ENCODE data around the gene MYLIP.

- TF ChIP-seq POLR2A (IDR thresholded peaks at IDR 0.05) = no peak
- TF ChIP-seq, protein P1, sequence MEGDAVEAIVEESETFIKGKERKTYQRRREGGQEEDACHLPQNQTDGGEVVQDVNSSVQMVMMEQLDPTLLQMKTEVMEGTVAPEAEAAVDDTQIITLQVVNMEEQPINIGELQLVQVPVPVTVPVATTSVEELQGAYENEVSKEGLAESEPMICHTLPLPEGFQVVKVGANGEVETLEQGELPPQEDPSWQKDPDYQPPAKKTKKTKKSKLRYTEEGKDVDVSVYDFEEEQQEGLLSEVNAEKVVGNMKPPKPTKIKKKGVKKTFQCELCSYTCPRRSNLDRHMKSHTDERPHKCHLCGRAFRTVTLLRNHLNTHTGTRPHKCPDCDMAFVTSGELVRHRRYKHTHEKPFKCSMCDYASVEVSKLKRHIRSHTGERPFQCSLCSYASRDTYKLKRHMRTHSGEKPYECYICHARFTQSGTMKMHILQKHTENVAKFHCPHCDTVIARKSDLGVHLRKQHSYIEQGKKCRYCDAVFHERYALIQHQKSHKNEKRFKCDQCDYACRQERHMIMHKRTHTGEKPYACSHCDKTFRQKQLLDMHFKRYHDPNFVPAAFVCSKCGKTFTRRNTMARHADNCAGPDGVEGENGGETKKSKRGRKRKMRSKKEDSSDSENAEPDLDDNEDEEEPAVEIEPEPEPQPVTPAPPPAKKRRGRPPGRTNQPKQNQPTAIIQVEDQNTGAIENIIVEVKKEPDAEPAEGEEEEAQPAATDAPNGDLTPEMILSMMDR (IDR thresholded peaks at IDR 0.05) = no peak
Measured at GRCh38 chr6:16134430-16134829, 5.5 kb downstream of the MYLIP start.
